AG04450 (cell line): ENCODE results near the gene TNC. TPM values are rescaled to one million over a fixed set of nuclear protein-coding genes. Genes with fewer than 3 reads are reported as not detected.

Experiments
- CTCF ChIA-PET: fragments of 300-600, 350-600 bp; formaldehyde crosslinking; extraction: SDS; loops from one replicate; lab custom pipeline; 2022; ENCODE audit warnings: antibody characterized with exemption, inconsistent platforms; lab: Charles Lee
- POLR2A ChIA-PET: fragments of 350-600 bp; formaldehyde crosslinking; extraction: SDS; loops from one replicate; lab custom pipeline; 2021; ENCODE audit warnings: antibody characterized with exemption, inconsistent platforms; lab: Yijun Ruan, JAX
- DNase-seq: peaks from one replicate; pipeline ENCODE4 v3.0.0-alpha.2; 2011; ENCODE audit warnings: low read depth, low spot score
- H3K27ac ChIP-seq: one replicate; pipeline ENCODE4 v1.5.1; 2012; ENCODE audit warnings: low read depth, low read length, control low read depth
- H3K27me3 ChIP-seq: one replicate; pipeline ENCODE4 v1.6.0; 2012; ENCODE audit warnings: low read length; ENCODE audit not compliant: control insufficient read depth, insufficient read depth
- H3K4me3 ChIP-seq: 2 replicates; pipeline ENCODE4 v1.5.1; 2011; ENCODE audit warnings: mild to moderate bottlenecking, low read depth, low read length, control low read depth
- H3K9me3 ChIP-seq: 2 replicates; pipeline ENCODE4 v1.5.1; 2012; ENCODE audit warnings: low read length; ENCODE audit not compliant: control insufficient read depth, insufficient read depth
- polyA plus RNA-seq: library from polyadenylated mRNA; depleted of rRNA; stranded (reverse); fragments of >200 nt; gene quantifications from 2 replicates; pipeline ENCODE4 v1.2.3, GENCODE V29; 2011
- TF ChIP-seq, protein P1 (sequence below): IDR thresholded peaks from 2 replicates; pipeline ENCODE4 v1.5.1; 2011; ENCODE audit warnings: low read depth, low read length, control low read depth, inconsistent platforms

TNC gene
- polyA plus RNA-seq, 1 experiment: 265 TPM

DNA sequence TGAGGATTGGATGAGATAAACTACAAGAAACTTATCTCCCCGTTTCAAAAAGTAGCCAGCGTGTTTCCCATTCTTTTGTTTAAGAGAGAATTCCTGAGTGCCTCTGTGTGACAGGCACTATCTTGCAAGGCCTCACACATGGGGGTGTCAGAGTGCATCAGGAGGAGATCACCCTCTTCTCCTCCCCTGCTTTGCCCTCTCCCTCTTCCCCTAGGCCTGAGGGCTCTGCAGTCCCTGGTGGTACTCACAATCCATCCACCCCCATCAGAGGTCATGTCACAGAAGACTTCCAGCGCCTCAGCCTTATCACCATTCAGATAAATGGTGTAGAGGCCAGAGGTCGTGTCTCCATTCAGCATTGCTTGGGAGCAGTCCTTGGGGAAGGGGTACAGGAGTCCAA lies 88.0 kb downstream of the TNC start:
- TF ChIP-seq, protein P1, sequence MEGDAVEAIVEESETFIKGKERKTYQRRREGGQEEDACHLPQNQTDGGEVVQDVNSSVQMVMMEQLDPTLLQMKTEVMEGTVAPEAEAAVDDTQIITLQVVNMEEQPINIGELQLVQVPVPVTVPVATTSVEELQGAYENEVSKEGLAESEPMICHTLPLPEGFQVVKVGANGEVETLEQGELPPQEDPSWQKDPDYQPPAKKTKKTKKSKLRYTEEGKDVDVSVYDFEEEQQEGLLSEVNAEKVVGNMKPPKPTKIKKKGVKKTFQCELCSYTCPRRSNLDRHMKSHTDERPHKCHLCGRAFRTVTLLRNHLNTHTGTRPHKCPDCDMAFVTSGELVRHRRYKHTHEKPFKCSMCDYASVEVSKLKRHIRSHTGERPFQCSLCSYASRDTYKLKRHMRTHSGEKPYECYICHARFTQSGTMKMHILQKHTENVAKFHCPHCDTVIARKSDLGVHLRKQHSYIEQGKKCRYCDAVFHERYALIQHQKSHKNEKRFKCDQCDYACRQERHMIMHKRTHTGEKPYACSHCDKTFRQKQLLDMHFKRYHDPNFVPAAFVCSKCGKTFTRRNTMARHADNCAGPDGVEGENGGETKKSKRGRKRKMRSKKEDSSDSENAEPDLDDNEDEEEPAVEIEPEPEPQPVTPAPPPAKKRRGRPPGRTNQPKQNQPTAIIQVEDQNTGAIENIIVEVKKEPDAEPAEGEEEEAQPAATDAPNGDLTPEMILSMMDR: no peak
- Histone ChIP-seq H3K4me3 (no peak overlapping the region), H3K27ac (no peak overlapping the region), H3K27me3 (no peaks in the 10 kb centered on the region), H3K9me3 (no peaks in the 10 kb centered on the region)
- no peak for DNase-seq
- ChIA-PET POLR2A (interaction anchor here (0.6 kb wide), 1 partner anchor 556 kb away, joined by 11 read pairs; no protein-coding TSS in a partner anchor), CTCF (interaction anchor here (1.0 to 1.4 kb wide), 2 partner anchors 16 to 368 kb away, joined by 3 to 5 read pairs; no protein-coding TSS in a partner anchor)

- H3K27ac ChIP-seq: no peak overlapping the region
- POLR2A ChIA-PET: interaction anchor here (0.6 kb wide), 2 partner anchors 171 to 240 kb away, joined by 3 to 6 read pairs; no protein-coding TSS in a partner anchor
- DNase-seq: no peak
- TF ChIP-seq, protein P1: no peak
- no peaks in the 10 kb centered on the region for H3K27me3 ChIP-seq
- CTCF ChIA-PET: interaction anchor here (1.4 kb wide), 1 partner anchor 11 kb away, joined by 5 read pairs; no protein-coding TSS in a partner anchor
- no peak overlapping the region for H3K4me3 ChIP-seq
- H3K9me3 ChIP-seq: no peaks in the 10 kb centered on the region
These were observed 92.2 kb downstream of the TNC start for GRCh38 chr9:115025721-115026120.

GRCh38 chr9:115024925-115025535 lies 92.9 kb downstream of the TNC start:
- no peak for DNase-seq
- CTCF ChIA-PET: interaction anchor here (1.4 kb wide), 1 partner anchor 10 kb away, joined by 5 read pairs; no protein-coding TSS in a partner anchor

GRCh38 chr9:115022760-115023434 lies 95.1 kb downstream of the TNC start:
- peak overlapping the region; percentile 41 for H3K27ac ChIP-seq
- no peaks in the 10 kb centered on the region for H3K9me3 ChIP-seq
- no peak overlapping the region for H3K4me3 ChIP-seq
- peak; percentile 76 for DNase-seq
- H3K27me3 ChIP-seq: no peaks in the 10 kb centered on the region
- POLR2A ChIA-PET: no interaction called here
- CTCF ChIA-PET: interaction anchor here (2.6 kb wide), 1 partner anchor 501 kb away, joined by 12 read pairs; no protein-coding TSS in a partner anchor
- TF ChIP-seq, protein P1: no peak

More at GRCh38 chr9:115024925-115025535, 92.9 kb downstream of the TNC start:
- Histone ChIP-seq H3K4me3 (no peak overlapping the region), H3K9me3 (no peaks in the 10 kb centered on the region), H3K27me3 (no peaks in the 10 kb centered on the region), H3K27ac (no peak overlapping the region)
- POLR2A ChIA-PET: no interaction called here
- TF ChIP-seq, protein P1: no peak
